Chondrocyte (in vitro differentiated cells): ENCODE measurements around the gene FABP6. TPM values are rescaled to one million over a fixed set of nuclear protein-coding genes. Genes with fewer than 3 reads are reported as not detected.
"Not testable (repeated sequence)": the region's sequence is repeated elsewhere in the genome, so short reads cannot be mapped to it uniquely, and the experiment has no call there.

Experiments used
- DNase-seq: peaks from one replicate; pipeline ENCODE4 v3.0.0; 2021; ENCODE audit warnings: mixed read lengths, low spot score
- H3K27ac Mint-ChIP-seq: one replicate; pipeline ENCODE4 v1.8.0; 2021; ENCODE audit warnings: mild to moderate bottlenecking, moderate library complexity, mixed read lengths; ENCODE audit not compliant: unreplicated experiment
- H3K27me3 Mint-ChIP-seq: 2 replicates; pipeline ENCODE4 v1.8.0; 2021; ENCODE audit warnings: low read depth, mixed read lengths
- H3K36me3 Mint-ChIP-seq: 2 replicates; pipeline ENCODE4 v1.8.0; 2021; ENCODE audit warnings: low read depth, mixed read lengths
- H3K4me1 Mint-ChIP-seq: 2 replicates; pipeline ENCODE4 v1.8.0; 2021; ENCODE audit warnings: low read depth, mild to moderate bottlenecking, mixed read lengths
- H3K4me3 Mint-ChIP-seq: one replicate; pipeline ENCODE4 v1.8.0; 2021; ENCODE audit warnings: mild to moderate bottlenecking, moderate library complexity, mixed read lengths; ENCODE audit not compliant: unreplicated experiment
- H3K9me3 Mint-ChIP-seq: 2 replicates; pipeline ENCODE4 v1.8.0; 2021; ENCODE audit warnings: low read depth, mixed read lengths
- CTCF ChIP-seq: fragments of 200-600 bp; sonication (generic); IDR thresholded peaks from 2 replicates; pipeline ENCODE4 v1.5.0; 2021; ENCODE audit warnings: antibody characterized with exemption, mild to moderate bottlenecking, moderate library complexity
- total RNA-seq: library from RNA; stranded (reverse); gene quantifications from 3 replicates; pipeline ENCODE4 v1.2.1, GENCODE V29; 2021

Gene FABP6
- total RNA-seq, 1 donor from 2014 or later: not detected

DNA sequence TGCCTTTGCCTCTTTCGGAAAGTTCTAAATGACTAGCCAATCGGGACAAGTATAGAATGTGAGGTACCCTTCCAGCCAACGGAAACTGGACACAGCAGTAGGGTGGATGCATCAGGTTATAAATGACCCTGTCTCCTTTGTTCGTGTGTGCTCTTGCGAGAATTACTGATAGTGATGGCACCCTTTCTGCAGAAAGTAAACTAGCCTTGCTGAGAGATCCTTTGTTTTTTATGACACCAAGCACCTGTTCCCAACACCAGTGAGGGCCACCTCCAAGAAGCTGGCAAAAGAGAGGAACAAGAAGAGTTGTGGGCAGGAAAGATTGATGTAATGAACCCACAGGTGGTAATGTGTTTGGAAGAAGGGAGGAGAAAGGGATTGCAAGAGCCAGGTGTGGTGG lies 42.8 kb upstream of the FABP6 start:
- TF ChIP-seq CTCF: no peak
- DNase-seq: no peak
- Mint-ChIP-seq H3K9me3 (peaks cover 4% of the 10 kb centered on the region), H3K36me3 (peaks cover 2% of the 10 kb centered on the region), H3K4me3 (no peak overlapping the region), H3K27me3 (no peaks in the 10 kb centered on the region), H3K4me1 (peaks cover 7% of the 10 kb centered on the region), H3K27ac (no peak overlapping the region)

DNA sequence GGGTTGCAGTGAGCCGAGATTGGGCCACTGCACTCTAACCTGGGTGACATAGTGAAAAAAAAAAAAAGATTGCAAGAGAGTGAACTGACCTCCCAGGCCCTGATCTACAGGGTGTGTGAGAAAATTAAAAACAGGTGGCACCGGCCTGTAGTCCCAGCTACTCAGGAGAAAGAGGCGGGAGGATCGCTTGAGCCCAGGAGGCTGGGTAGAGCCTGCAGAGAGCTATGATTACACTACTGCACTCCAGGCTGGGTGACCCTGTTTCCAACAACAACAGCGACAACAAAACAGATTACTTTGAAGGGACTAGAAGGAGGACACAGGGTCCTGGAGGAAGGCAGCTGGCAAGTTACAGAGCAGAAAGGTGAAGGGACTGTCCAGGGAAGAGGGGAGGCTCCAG lies 42.2 kb upstream of the FABP6 start:
- no peak for DNase-seq
- Mint-ChIP-seq H3K27me3 (no peaks in the 10 kb centered on the region), H3K9me3 (peaks cover 4% of the 10 kb centered on the region), H3K27ac (no peak overlapping the region), H3K36me3 (peaks cover 2% of the 10 kb centered on the region), H3K4me3 (no peak overlapping the region), H3K4me1 (peaks cover 7% of the 10 kb centered on the region)
- no peak for TF ChIP-seq CTCF

DNA sequence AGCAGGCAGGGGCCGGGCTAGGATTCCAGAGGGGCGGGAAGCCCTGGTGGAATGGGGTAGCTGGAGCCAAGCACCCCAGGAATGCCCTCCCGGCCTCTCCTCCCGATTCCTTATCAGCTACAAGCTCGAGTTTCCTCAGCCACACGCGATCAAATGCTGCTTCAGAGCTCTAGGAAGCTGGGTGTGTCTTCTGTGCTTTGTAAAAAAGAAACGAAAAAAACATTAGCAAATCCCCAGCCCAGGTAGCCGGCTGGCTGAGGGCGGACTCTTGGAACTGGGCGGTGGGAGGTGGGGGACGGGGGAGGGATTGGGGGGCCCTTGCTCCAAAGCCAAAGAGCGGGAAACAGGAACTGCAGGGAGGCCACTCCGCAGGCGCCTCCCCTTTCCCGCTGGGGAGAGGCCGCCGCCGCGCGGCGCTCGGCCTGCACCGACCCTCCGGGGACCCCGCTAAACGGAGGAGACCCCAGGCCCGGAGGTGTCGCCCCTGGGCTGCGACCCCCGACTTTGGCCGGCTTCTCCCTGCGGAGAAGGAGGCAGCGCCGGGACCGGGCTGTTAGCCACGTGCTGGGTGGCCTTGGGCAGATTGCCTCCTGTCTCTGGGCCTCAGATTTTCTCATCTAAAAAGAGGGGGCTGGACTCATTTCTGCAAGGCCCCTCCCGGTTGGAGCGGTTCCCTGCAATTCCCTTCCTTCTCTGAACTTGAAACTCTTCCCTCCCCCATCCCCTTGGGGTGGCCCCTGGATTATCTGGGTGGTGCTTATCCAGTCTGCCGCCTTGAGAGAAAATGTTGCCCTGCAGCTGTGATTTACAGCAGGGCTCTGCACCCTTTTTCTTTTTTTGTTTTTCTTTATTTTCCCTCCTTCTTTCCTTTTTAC lies 40.9 kb upstream of the FABP6 start:
- H3K27ac Mint-ChIP-seq: peak overlapping the region; percentile 61
- no peak for DNase-seq
- peaks cover 2% of the 10 kb centered on the region for H3K36me3 Mint-ChIP-seq
- H3K9me3 Mint-ChIP-seq: peaks cover 4% of the 10 kb centered on the region
- peak; percentile 36 for TF ChIP-seq CTCF
- no peaks in the 10 kb centered on the region for H3K27me3 Mint-ChIP-seq
- H3K4me3 Mint-ChIP-seq: peak overlapping the region; percentile 54
- H3K4me1 Mint-ChIP-seq: peaks cover 7% of the 10 kb centered on the region

- Mint-ChIP-seq H3K36me3 (no peaks in the 10 kb centered on the region), H3K4me3 (no peak overlapping the region), H3K9me3 (no peaks in the 10 kb centered on the region), H3K4me1 (peaks cover 11% of the 10 kb centered on the region), H3K27me3 (no peaks in the 10 kb centered on the region), H3K27ac (no peak overlapping the region)
- DNase-seq: no peak
- no peak for TF ChIP-seq CTCF
These were observed 36.9 kb upstream of the FABP6 start for GRCh38 chr5:160192424-160192823.

- H3K27ac Mint-ChIP-seq, H3K27me3 Mint-ChIP-seq, DNase-seq: not testable (repeated sequence)
These were observed 36.2 kb upstream of the FABP6 start for GRCh38 chr5:160193076-160193475.

GRCh38 chr5:160193790-160194189 lies 35.5 kb upstream of the FABP6 start:
- H3K4me3 Mint-ChIP-seq, DNase-seq, H3K9me3 Mint-ChIP-seq, H3K36me3 Mint-ChIP-seq, H3K27ac Mint-ChIP-seq, H3K27me3 Mint-ChIP-seq: not testable (repeated sequence)
- peaks cover 20% of the 10 kb centered on the region for H3K4me1 Mint-ChIP-seq

More at GRCh38 chr5:160193076-160193475, 36.2 kb upstream of the FABP6 start:
- peaks cover 16% of the 10 kb centered on the region for H3K4me1 Mint-ChIP-seq
- H3K4me3 Mint-ChIP-seq, H3K9me3 Mint-ChIP-seq, H3K36me3 Mint-ChIP-seq: not testable (repeated sequence)
